Measurements from ENCODE around the gene PRKAR2B. TPM values are rescaled to one million over a fixed set of nuclear protein-coding genes. Genes with fewer than 3 reads are reported as not detected.

The PRKAR2B gene
- total RNA-seq, 2 donors from 2014 or later: 10.6 to 44.2 TPM

DNA sequence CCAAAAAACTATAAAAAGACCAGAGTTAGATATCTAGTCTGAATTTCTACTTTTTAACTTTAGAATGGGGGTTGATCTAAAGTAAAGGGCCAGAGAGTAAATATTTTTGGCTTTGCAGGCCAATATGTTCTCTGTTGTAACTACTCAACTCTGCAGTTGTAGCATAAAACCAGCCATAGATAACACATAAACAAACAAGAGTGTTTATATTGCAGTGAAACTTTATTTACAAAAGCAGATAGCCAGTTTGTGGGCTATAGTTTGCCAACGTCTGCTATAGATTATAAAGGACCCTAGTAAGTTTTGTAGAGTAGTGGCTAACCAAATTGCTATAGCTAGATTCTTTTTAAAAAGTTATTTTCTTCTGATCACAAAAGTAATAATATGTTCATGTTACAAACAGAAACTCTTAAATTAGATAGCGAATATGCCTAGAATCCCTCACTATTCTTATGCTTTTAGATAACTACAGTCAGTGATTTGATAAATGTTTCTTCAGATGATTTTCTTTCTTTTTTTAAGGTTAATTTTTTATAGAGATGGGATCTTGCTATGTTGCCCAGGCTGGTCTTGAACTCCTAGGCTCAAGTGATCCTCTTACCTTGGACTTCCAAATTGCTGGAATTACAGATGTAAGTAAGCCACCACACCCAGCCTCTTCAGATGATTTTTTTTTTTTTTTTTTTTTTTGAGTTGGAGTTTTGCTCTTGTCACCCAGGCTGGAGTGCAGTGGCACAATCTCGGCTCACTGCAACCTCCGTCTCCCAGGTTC, 100.7 kb downstream of the PRKAR2B start:
- Histone ChIP-seq H3K4me1 (peaks cover 4% of the 10 kb centered on the region), H3K36me3 (replicated peaks in 1 of 2; ENCODE audit: insufficient read depth in 1 of 2, low read depth in 2 of 2) (no peaks in the 10 kb centered on the region), H3K27me3 (no peaks in the 10 kb centered on the region), H3K4me3 (no peak overlapping the region), H3K9me3 (no peaks in the 10 kb centered on the region), H3K27ac (no peak overlapping the region)
- no peak for TF ChIP-seq POLR2A (IDR thresholded peaks at IDR 0.05)
- TF ChIP-seq, protein P1, sequence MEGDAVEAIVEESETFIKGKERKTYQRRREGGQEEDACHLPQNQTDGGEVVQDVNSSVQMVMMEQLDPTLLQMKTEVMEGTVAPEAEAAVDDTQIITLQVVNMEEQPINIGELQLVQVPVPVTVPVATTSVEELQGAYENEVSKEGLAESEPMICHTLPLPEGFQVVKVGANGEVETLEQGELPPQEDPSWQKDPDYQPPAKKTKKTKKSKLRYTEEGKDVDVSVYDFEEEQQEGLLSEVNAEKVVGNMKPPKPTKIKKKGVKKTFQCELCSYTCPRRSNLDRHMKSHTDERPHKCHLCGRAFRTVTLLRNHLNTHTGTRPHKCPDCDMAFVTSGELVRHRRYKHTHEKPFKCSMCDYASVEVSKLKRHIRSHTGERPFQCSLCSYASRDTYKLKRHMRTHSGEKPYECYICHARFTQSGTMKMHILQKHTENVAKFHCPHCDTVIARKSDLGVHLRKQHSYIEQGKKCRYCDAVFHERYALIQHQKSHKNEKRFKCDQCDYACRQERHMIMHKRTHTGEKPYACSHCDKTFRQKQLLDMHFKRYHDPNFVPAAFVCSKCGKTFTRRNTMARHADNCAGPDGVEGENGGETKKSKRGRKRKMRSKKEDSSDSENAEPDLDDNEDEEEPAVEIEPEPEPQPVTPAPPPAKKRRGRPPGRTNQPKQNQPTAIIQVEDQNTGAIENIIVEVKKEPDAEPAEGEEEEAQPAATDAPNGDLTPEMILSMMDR (IDR thresholded peaks at IDR 0.05): no peak
- 77 to 85% methylated on average over 4 of the region's 4 CpGs for whole genome bisulfite sequencing, 2 donors
- ATAC-seq: no peak
- DNase-seq: no peak
- intact Hi-C loops (cut with DNase I): loop anchor here (5.0 kb wide), 1 partner anchor 353 kb away; no protein-coding TSS in a partner anchor

GRCh38 chr7:107147464-107148393, 103.2 kb downstream of the PRKAR2B start:
- intact Hi-C loops (cut with DNase I): loop anchor here (5.0 kb wide), 1 partner anchor 355 kb away; no protein-coding TSS in a partner anchor

DNA sequence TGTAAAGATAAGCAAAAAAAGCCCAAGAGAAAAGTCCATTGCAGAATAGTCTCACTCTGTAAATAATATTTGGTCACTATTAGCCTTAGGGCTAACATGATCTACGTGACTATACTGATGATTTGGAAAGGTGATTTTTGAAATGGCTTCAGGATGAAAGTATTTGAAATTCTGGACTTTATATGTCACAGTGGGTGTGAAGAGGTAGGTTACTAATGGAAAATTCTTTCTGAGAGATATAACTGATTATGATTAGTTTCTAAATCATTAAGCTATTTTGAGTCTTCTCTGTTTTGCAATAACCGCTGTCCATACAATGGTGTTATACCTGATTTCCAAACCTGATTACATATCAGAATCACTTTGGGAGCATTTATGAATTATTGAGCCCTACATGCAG, 104.2 kb downstream of the PRKAR2B start:
- no peak for TF ChIP-seq POLR2A (IDR thresholded peaks at IDR 0.05)
- TF ChIP-seq, protein P1 (IDR thresholded peaks at IDR 0.05): no peak
- Histone ChIP-seq H3K36me3 (replicated peaks in 1 of 2; ENCODE audit: insufficient read depth in 1 of 2, low read depth in 2 of 2) (no peaks in the 10 kb centered on the region), H3K4me3 (no peak overlapping the region), H3K27ac (no peak overlapping the region), H3K27me3 (no peaks in the 10 kb centered on the region), H3K4me1 (peaks cover 4% of the 10 kb centered on the region), H3K9me3 (no peaks in the 10 kb centered on the region)
- ATAC-seq (no peak), DNase-seq (no peak)
- intact Hi-C loops (cut with DNase I): loop anchor here (5.0 kb wide), 1 partner anchor 356 kb away; no protein-coding TSS in a partner anchor
- WGBS, 2 donors: 81 to 89% methylated on average over 2 of the region's 2 CpGs

More at GRCh38 chr7:107147464-107148393, 103.2 kb downstream of the PRKAR2B start:
- no peak for TF ChIP-seq POLR2A (IDR thresholded peaks at IDR 0.05)
- TF ChIP-seq, protein P1 (IDR thresholded peaks at IDR 0.05): peak; percentile 14 to 58 (median 54)
- WGBS, 2 donors: 29 to 30% methylated on average over 3 of the region's 3 CpGs
- ATAC-seq (peak; percentile 53), DNase-seq (peak in 3 of 4 donors; percentile 13 to 36 (median 14))
- Histone ChIP-seq H3K4me3 (no peak overlapping the region), H3K27ac (no peak overlapping the region), H3K4me1 (peaks cover 4% of the 10 kb centered on the region), H3K36me3 (replicated peaks in 1 of 2; ENCODE audit: insufficient read depth in 1 of 2, low read depth in 2 of 2) (no peaks in the 10 kb centered on the region), H3K9me3 (no peaks in the 10 kb centered on the region), H3K27me3 (no peaks in the 10 kb centered on the region)

- ATAC-seq: no peak
- no peak for TF ChIP-seq POLR2A (IDR thresholded peaks at IDR 0.05)
- TF ChIP-seq, protein P1 (IDR thresholded peaks at IDR 0.05): no peak
- WGBS, 2 donors: 67 to 73% methylated on average over 1 of the region's 1 CpG
Observed at GRCh38 chr7:107149863-107150262, 105.4 kb downstream of the PRKAR2B start.

More at GRCh38 chr7:107149863-107150262, 105.4 kb downstream of the PRKAR2B start:
- peaks cover 3% of the 10 kb centered on the region for H3K4me1 ChIP-seq
- no peak for DNase-seq
- intact Hi-C loops (cut with DNase I): loop anchor here (5.0 kb wide), 1 partner anchor 358 kb away; no protein-coding TSS in a partner anchor
- H3K27ac ChIP-seq: no peak overlapping the region
- H3K27me3 ChIP-seq: no peaks in the 10 kb centered on the region
- no peak overlapping the region for H3K4me3 ChIP-seq
- no peaks in the 10 kb centered on the region for H3K9me3 ChIP-seq
- H3K36me3 ChIP-seq (replicated peaks in 1 of 2; ENCODE audit: insufficient read depth in 1 of 2, low read depth in 2 of 2): no peaks in the 10 kb centered on the region

All from body of pancreas (tissue), 4 donors.